Measurements from ENCODE around the gene DCAF5. TPM values are rescaled to one million over a fixed set of nuclear protein-coding genes. Genes with fewer than 3 reads are reported as not detected.
A peak's percentile ranks its signal among the peaks of the same experiment; 100 is the strongest.

The DCAF5 gene
- total RNA-seq, 1 donor from 2014 or later = 14.5 TPM

DNA sequence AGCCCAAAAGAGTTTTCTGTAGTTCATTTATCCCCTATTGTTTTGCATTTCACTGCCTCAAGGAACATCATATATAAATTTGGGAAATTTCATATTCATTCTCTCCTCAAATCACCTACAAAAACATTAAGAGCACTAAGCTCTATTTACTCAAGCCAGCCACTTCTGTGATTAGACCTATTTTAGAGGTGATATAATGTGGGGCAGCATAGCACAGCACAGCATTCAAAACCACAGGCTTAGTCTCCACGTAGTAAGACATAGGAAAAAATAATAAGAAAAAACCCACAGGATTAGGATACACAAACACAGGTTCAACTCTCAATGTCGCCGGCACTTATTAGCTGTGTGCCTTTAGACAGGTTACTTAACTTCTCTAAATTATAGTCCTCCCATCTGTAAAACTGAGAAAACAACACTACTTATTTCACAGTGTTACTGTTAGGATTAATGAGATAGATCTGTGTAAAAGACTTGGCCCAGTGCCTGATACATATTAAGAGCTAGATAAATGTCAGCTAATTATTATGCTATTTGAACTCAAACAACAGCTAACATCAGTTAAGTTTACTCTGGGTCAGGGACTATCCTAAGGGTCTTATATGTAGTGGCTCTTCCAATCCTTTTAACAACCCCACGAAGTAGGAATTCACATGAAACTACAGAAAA is 20.3 kb downstream of the DCAF5 start:
- DNase-seq (ENCODE audit: low read depth) = no peak
- no peak overlapping the region for H3K4me3 ChIP-seq (ENCODE audit: low read depth, low read length)
- TF ChIP-seq CTCF (conservative IDR thresholded peaks at IDR 0.05; ENCODE audit: low read depth, low read length) = no peak

DNA sequence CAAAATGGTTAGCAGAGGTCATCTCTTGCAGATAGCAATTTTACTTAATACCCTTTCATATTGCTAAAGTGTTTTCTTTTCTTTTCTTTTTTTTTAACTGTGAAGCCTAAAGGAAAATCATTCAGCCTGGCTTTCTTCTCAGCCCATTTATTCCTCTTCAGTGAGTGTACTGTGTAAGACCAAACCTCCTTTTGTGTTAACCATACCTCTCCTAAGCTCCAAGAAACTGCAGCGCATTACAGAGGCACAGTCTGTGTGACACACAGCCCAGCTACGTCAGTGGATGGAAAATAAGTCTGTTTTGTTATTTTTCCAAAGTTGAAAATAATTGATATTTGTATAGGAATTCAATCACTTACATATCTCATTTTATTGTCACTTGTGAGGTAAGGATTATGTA is 21.7 kb downstream of the DCAF5 start:
- no peak for TF ChIP-seq CTCF (conservative IDR thresholded peaks at IDR 0.05; ENCODE audit: low read depth, low read length)
- no peak overlapping the region for H3K4me3 ChIP-seq (ENCODE audit: low read depth, low read length)
- DNase-seq (ENCODE audit: low read depth) = no peak

DNA sequence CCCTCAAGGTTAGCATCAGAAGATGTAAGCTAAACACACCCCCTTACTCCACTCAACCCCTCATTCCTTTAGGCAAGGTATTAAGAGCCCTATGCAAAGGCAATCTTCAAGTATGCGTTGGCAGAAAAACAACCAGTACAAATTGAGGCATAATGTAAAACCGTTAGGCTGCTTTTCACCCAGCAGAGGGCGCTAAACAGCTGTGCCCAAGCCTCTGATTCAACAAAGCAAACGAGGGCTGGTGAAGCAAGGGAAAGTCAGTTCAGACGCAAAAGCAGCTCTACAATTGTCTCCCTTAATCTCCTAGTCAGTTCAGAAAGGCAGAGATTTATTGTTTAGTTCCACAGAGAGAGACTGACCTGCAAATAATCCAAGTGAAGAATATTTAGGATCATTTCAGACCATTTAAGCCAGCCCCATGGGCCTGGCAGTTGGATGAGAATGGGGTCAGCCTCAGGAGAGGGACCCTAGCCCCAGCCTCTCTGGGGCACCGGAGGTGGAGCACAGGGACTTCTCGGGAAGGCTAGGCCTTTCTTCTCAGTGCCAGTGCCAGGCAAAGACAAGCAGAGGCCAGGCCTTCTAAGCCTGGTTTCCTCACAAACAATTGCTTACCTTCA is 23.5 kb downstream of the DCAF5 start:
- DNase-seq (ENCODE audit: low read depth) = peak; percentile 49
- TF ChIP-seq CTCF (conservative IDR thresholded peaks at IDR 0.05; ENCODE audit: low read depth, low read length) = peak; percentile 98
- no peak overlapping the region for H3K4me3 ChIP-seq (ENCODE audit: low read depth, low read length)

DNA sequence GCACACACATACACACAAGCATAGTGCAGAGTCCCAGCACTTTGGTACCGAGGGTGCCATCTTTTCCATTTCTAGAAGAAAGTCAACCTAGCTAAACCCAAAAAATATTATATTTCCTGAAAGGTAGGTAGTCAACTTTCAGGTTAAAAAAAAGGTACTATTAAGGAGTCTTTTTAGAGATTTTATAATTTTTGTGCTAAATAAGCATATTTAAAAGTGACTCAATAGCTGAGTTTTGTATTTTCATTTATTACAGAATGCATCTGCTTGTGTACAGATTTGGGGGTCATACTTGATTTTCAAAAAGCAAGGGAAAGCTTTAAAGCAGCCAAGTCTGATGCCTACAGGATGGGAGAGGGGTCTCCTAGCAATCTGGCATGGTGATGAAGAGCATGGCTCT is 34.6 kb downstream of the DCAF5 start:
- H3K4me3 ChIP-seq (ENCODE audit: low read depth, low read length) = no peak overlapping the region
- no peak for DNase-seq (ENCODE audit: low read depth)
- TF ChIP-seq CTCF (conservative IDR thresholded peaks at IDR 0.05; ENCODE audit: low read depth, low read length) = no peak

GRCh38 chr14:69117020-69117767 is 35.7 kb downstream of the DCAF5 start:
- no peak for TF ChIP-seq CTCF (conservative IDR thresholded peaks at IDR 0.05; ENCODE audit: low read depth, low read length)
- no peak overlapping the region for H3K4me3 ChIP-seq (ENCODE audit: low read depth, low read length)
- DNase-seq (ENCODE audit: low read depth) = no peak

DNA sequence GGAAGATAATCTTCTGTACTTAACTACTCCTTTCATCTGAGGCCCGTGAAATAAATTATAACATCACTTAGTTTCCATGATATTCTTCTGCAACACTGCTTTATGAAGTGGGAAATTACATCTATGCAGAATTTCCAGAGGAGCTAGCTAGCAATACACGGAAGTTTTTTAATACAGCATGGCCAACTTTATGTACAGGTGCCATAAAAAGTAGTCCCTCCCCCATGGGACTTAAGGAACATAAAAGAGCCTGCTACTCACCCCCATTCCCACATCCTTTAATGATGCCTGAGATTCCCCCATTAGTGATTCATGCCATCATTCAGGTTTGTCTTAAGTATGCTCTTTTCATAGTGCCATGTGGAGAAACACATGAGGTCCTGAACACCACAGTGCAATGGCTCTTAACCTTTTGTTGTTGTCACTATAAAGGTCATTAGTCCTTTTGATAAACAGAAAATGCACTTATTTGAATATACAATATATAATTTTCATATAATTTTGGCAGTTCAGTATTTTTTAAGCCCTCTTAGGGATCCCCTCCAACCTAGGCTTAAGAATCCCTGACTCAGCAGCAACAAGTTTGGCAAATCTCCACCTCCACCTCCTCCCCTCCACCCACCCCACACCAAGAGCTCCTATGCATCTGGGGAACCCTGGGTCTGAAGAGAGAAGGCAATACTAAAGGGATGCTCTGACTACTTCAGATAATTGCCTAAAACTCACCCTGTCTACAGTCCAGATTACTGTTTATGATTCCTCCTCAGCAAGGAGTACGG is 37.3 kb downstream of the DCAF5 start:
- no peak for TF ChIP-seq CTCF (conservative IDR thresholded peaks at IDR 0.05; ENCODE audit: low read depth, low read length)

More for the DNA sequence above, 37.3 kb downstream of the DCAF5 start:
- no peak for DNase-seq (ENCODE audit: low read depth)
- H3K4me3 ChIP-seq (ENCODE audit: low read depth, low read length) = no peak overlapping the region

Measured in epithelial cell of proximal tubule (primary cell).